ENCODE measurements around the gene BABAM2. TPM values are rescaled to one million over a fixed set of nuclear protein-coding genes. Genes with fewer than 3 reads are reported as not detected.

Gene BABAM2
- total RNA-seq, 2 experiments from 2014 or later = 19.7 to 33.2 TPM

- no peak for TF ChIP-seq EZH2phosphoT487 (IDR thresholded peaks at IDR 0.05; ENCODE audit: borderline replicate concordance, low read depth, low read length)
- no peak for TF ChIP-seq CTCF (conservative IDR thresholded peaks at IDR 0.05; ENCODE audit: low read length)
- ChIA-PET POLR2A (no interaction called here), CTCF (ENCODE audit: unreplicated experiment) (no interaction called here)
- Histone ChIP-seq H3K36me3 (ENCODE audit: insufficient read depth, low read length) (no peaks in the 10 kb centered on the region), H4K20me1 (ENCODE audit: insufficient read depth, low read length) (no peaks in the 10 kb centered on the region), H3K4me2 (ENCODE audit: low read length) (no peak overlapping the region), H3K9me3 (ENCODE audit: low read length) (no peaks in the 10 kb centered on the region), H3K9me2 (ENCODE audit: insufficient read depth, low read length) (no peaks in the 10 kb centered on the region), H3K79me2 (ENCODE audit: insufficient read depth, low read depth, low read length) (no peaks in the 10 kb centered on the region), H2AFZ (ENCODE audit: low read length) (no peak overlapping the region), H3K4me3 (ENCODE audit: low read depth, low read length, poor library complexity, severe bottlenecking) (no peak overlapping the region), H3K27ac (ENCODE audit: low read depth, low read length, poor library complexity, severe bottlenecking) (no peak overlapping the region), H3K4me1 (ENCODE audit: insufficient read depth, low read length, poor library complexity, severe bottlenecking) (no peaks in the 10 kb centered on the region)
- intact Hi-C loops (cut with micrococcal nuclease; ENCODE audit: unreplicated experiment) = no loop called here
- no TSS peak for BruUV-seq (replicated peaks)
- no peak for DNase-seq (ENCODE audit: low spot score)
Observed at GRCh38 chr2:28082131-28082530, 191.6 kb downstream of the BABAM2 start.

- intact Hi-C loops (cut with micrococcal nuclease; ENCODE audit: unreplicated experiment) = no loop called here
- ChIA-PET CTCF (ENCODE audit: unreplicated experiment) (no interaction called here), POLR2A (no interaction called here)
- H2AFZ ChIP-seq (ENCODE audit: low read length) = no peak overlapping the region
- no peaks in the 10 kb centered on the region for H3K79me2 ChIP-seq (ENCODE audit: insufficient read depth, low read depth, low read length)
- no peaks in the 10 kb centered on the region for H3K4me1 ChIP-seq (ENCODE audit: insufficient read depth, low read length, poor library complexity, severe bottlenecking)
- no peaks in the 10 kb centered on the region for H4K20me1 ChIP-seq (ENCODE audit: insufficient read depth, low read length)
- no peaks in the 10 kb centered on the region for H3K9me2 ChIP-seq (ENCODE audit: insufficient read depth, low read length)
- no TSS peak for BruUV-seq (replicated peaks)
- H3K9me3 ChIP-seq (ENCODE audit: low read length) = no peaks in the 10 kb centered on the region
- no peak for DNase-seq (ENCODE audit: low spot score)
- H3K36me3 ChIP-seq (ENCODE audit: insufficient read depth, low read length) = no peaks in the 10 kb centered on the region
- no peak overlapping the region for H3K27ac ChIP-seq (ENCODE audit: low read depth, low read length, poor library complexity, severe bottlenecking)
- TF ChIP-seq CTCF (conservative IDR thresholded peaks at IDR 0.05; ENCODE audit: low read length) (no peak), EZH2phosphoT487 (IDR thresholded peaks at IDR 0.05; ENCODE audit: borderline replicate concordance, low read depth, low read length) (no peak)
- H3K4me2 ChIP-seq (ENCODE audit: low read length) = no peak overlapping the region
- H3K4me3 ChIP-seq (ENCODE audit: low read depth, low read length, poor library complexity, severe bottlenecking) = no peak overlapping the region
Observed at GRCh38 chr2:28083476-28083875, 192.9 kb downstream of the BABAM2 start.

- Histone ChIP-seq H3K36me3 (ENCODE audit: insufficient read depth, low read length) (no peaks in the 10 kb centered on the region), H4K20me1 (ENCODE audit: insufficient read depth, low read length) (no peaks in the 10 kb centered on the region), H3K9me2 (ENCODE audit: insufficient read depth, low read length) (no peaks in the 10 kb centered on the region), H3K4me2 (ENCODE audit: low read length) (no peak overlapping the region), H3K79me2 (ENCODE audit: insufficient read depth, low read depth, low read length) (no peaks in the 10 kb centered on the region), H3K4me1 (ENCODE audit: insufficient read depth, low read length, poor library complexity, severe bottlenecking) (no peaks in the 10 kb centered on the region), H3K27ac (ENCODE audit: low read depth, low read length, poor library complexity, severe bottlenecking) (no peak overlapping the region), H2AFZ (ENCODE audit: low read length) (no peak overlapping the region), H3K4me3 (ENCODE audit: low read depth, low read length, poor library complexity, severe bottlenecking) (no peak overlapping the region), H3K9me3 (ENCODE audit: low read length) (no peaks in the 10 kb centered on the region)
- TF ChIP-seq CTCF (conservative IDR thresholded peaks at IDR 0.05; ENCODE audit: low read length) = no peak
- no peak for TF ChIP-seq EZH2phosphoT487 (IDR thresholded peaks at IDR 0.05; ENCODE audit: borderline replicate concordance, low read depth, low read length)
- no TSS peak for BruUV-seq (replicated peaks)
- intact Hi-C loops (cut with micrococcal nuclease; ENCODE audit: unreplicated experiment) = no loop called here
- POLR2A ChIA-PET = interaction anchor here (1.1 kb wide), 1 partner anchor 13 kb away, joined by 3 read pairs; no protein-coding TSS in a partner anchor
- DNase-seq (ENCODE audit: low spot score) = no peak
- CTCF ChIA-PET (ENCODE audit: unreplicated experiment) = no interaction called here
Observed at GRCh38 chr2:28084564-28084963, 194.0 kb downstream of the BABAM2 start.
